Natural killer cell (primary cell): ENCODE measurements around the gene ICOSLG. TPM values are rescaled to one million over a fixed set of nuclear protein-coding genes. Genes with fewer than 3 reads are reported as not detected.

Experiments used
- ATAC-seq, 3 donors: fragments of 150-1000 bp in 2 of 3; fragments of 200-7000 bp in 1 of 3; cut with Tn5 transposase; 1 replicate in 1 of 3; 2 replicates in 2 of 3; pipeline ENCODE4 v1.10.0; 2021; ENCODE audit warnings: mild to moderate bottlenecking in 2 of 3, moderate library complexity in 2 of 3
- DNase-seq, 2 donors: peaks; one replicate each; pipeline versions ENCODE4 v3.0.0 to v3.0.0-alpha.2; 2013 to 2021; ENCODE audit warnings: mixed read lengths in 1 of 2
- H3K27ac ChIP-seq: one replicate; pipeline ENCODE4 v1.5.1; 2013; ENCODE audit warnings: mild to moderate bottlenecking, low read length
- H3K27me3 ChIP-seq: one replicate; pipeline ENCODE4 v1.6.1; 2013; ENCODE audit warnings: low read length; ENCODE audit not compliant: control insufficient read depth, insufficient read depth
- H3K36me3 ChIP-seq: one replicate; pipeline ENCODE4 v1.6.1; 2013; ENCODE audit warnings: low read length; ENCODE audit not compliant: control insufficient read depth, insufficient read depth
- H3K4me1 ChIP-seq: one replicate; pipeline ENCODE4 v1.6.1; 2013; ENCODE audit warnings: low read length; ENCODE audit not compliant: control insufficient read depth, insufficient read depth
- H3K4me3 ChIP-seq: one replicate; pipeline ENCODE4 v1.5.1; 2013; ENCODE audit warnings: low read length
- H3K9me3 ChIP-seq: one replicate; pipeline ENCODE4 v1.6.1; 2013; ENCODE audit warnings: low read length; ENCODE audit not compliant: control insufficient read depth, insufficient read depth
- H3K27ac Mint-ChIP-seq, 2 donors: one replicate each; pipeline ENCODE4 v1.8.0; 2022; ENCODE audit warnings: mild to moderate bottlenecking in 2 of 2, mixed read lengths in 2 of 2, moderate library complexity in 1 of 2
- H3K27me3 Mint-ChIP-seq, 2 donors: one replicate each; pipeline ENCODE4 v1.8.0; 2022; ENCODE audit warnings: low read depth in 2 of 2, mixed read lengths in 2 of 2
- H3K36me3 Mint-ChIP-seq: one replicate; pipeline ENCODE4 v1.8.0; 2022; ENCODE audit warnings: mixed read lengths
- H3K4me1 Mint-ChIP-seq, 2 donors: one replicate each; pipeline ENCODE4 v1.8.0; 2022; ENCODE audit warnings: mixed read lengths in 2 of 2
- H3K4me3 Mint-ChIP-seq: one replicate; pipeline ENCODE4 v1.8.0; 2022; ENCODE audit warnings: mild to moderate bottlenecking, moderate library complexity, mixed read lengths
- H3K9me3 Mint-ChIP-seq, 2 donors: one replicate each; pipeline ENCODE4 v1.8.0; 2022; ENCODE audit warnings: mixed read lengths in 2 of 2
- WGBS: methylation state at CpG from one replicate; pipeline ENCODE4 v1.1.7; 2013; ENCODE audit warnings: missing lambda C conversion rate; ENCODE audit not compliant: insufficient coverage; 5-methylcytosine and 5-hydroxymethylcytosine counted together
- intact Hi-C: fragments of 100-400 bp; cut with micrococcal nuclease; formaldehyde crosslinking; loops from one replicate; pipeline ENCODE4 v1.14.2; 2022
- total RNA-seq, 4 donors: library from RNA; stranded (reverse); fragments of 120-200 nt in 1 of 4; gene quantifications; one replicate each; pipeline versions ENCODE4 v1.2.3 to v1.2.4, GENCODE V29; 2013 to 2022
- TF ChIP-seq, protein P1 (sequence below): fragments of 200-600 bp; IDR thresholded peaks from one replicate; pipeline ENCODE4 v1.8.0; 2022; ENCODE audit warnings: antibody characterized with exemption

ICOSLG gene
- total RNA-seq, 3 donors from 2014 or later (not counting 1 experiment from before 2014, with no cell fraction given), result 1.7 to 4.5 (median 2.9) TPM

GRCh38 chr21:44260066-44260465 lies 19.3 kb upstream of the ICOSLG start:
- H3K27ac ChIP-seq, result no peak overlapping the region
- Mint-ChIP-seq H3K4me1 (no peaks in the 10 kb centered on the region), H3K27me3 (peaks cover 0 to 11% of the 10 kb centered on the region in 2 donors), H3K36me3 (no peaks in the 10 kb centered on the region), H3K9me3 (no peaks in the 10 kb centered on the region), H3K4me3 (no peak overlapping the region), H3K27ac (no peak overlapping the region)
- TF ChIP-seq, protein P1, sequence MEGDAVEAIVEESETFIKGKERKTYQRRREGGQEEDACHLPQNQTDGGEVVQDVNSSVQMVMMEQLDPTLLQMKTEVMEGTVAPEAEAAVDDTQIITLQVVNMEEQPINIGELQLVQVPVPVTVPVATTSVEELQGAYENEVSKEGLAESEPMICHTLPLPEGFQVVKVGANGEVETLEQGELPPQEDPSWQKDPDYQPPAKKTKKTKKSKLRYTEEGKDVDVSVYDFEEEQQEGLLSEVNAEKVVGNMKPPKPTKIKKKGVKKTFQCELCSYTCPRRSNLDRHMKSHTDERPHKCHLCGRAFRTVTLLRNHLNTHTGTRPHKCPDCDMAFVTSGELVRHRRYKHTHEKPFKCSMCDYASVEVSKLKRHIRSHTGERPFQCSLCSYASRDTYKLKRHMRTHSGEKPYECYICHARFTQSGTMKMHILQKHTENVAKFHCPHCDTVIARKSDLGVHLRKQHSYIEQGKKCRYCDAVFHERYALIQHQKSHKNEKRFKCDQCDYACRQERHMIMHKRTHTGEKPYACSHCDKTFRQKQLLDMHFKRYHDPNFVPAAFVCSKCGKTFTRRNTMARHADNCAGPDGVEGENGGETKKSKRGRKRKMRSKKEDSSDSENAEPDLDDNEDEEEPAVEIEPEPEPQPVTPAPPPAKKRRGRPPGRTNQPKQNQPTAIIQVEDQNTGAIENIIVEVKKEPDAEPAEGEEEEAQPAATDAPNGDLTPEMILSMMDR, result no peak
- no peaks in the 10 kb centered on the region for H3K27me3 ChIP-seq
- H3K4me1 ChIP-seq, result no peaks in the 10 kb centered on the region
- H3K36me3 ChIP-seq, result no peaks in the 10 kb centered on the region
- H3K4me3 ChIP-seq, result no peak overlapping the region
- ATAC-seq, result no peak
- 79% methylated on average over 4 of the region's 4 CpGs for WGBS
- no peak for DNase-seq
- no peaks in the 10 kb centered on the region for H3K9me3 ChIP-seq
- intact Hi-C loops, result no loop called here

DNA sequence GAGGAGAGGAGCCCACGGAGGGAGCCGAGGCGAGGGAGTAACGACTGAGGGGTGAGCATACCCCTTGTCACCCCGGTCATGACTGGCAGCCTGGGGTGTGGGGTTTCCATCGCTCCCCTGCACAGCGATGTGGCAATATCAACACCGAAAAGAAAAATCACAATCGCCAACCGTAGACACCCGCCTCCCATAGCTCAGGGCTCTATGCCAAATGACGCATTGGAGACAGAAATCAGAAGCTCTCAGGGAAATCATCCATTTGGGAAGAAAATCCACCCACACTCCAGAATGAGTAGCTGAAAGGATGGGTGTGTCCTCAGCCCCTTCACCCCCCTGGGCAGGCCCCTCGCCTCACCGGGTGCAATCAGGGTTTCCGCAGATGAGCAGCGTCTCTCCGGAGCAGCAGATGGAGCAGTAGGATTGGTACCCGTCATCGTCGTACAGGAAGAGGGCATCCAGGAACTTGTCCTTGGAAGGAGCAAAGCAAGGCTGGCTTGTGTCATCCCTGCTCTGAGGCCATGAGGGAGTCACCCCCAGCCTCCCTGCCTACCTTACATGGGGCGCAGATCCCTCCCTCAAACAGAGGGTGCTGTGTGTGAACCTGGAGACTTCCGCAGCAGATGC lies 18.5 kb upstream of the ICOSLG start:
- Histone ChIP-seq H3K9me3 (no peaks in the 10 kb centered on the region), H3K27ac (no peak overlapping the region), H3K27me3 (no peaks in the 10 kb centered on the region), H3K36me3 (no peaks in the 10 kb centered on the region), H3K4me3 (no peak overlapping the region), H3K4me1 (no peaks in the 10 kb centered on the region)
- H3K9me3 Mint-ChIP-seq, result no peaks in the 10 kb centered on the region
- H3K27ac Mint-ChIP-seq, result no peak overlapping the region
- DNase-seq, result no peak
- peaks cover 0 to 11% of the 10 kb centered on the region in 2 donors for H3K27me3 Mint-ChIP-seq
- intact Hi-C loops, result no loop called here
- WGBS, result 92% methylated on average over 22 of the region's 22 CpGs
- no peak for ATAC-seq
- no peaks in the 10 kb centered on the region for H3K36me3 Mint-ChIP-seq
- TF ChIP-seq, protein P1, result no peak
- H3K4me3 Mint-ChIP-seq, result no peak overlapping the region
- H3K4me1 Mint-ChIP-seq, result no peaks in the 10 kb centered on the region

DNA sequence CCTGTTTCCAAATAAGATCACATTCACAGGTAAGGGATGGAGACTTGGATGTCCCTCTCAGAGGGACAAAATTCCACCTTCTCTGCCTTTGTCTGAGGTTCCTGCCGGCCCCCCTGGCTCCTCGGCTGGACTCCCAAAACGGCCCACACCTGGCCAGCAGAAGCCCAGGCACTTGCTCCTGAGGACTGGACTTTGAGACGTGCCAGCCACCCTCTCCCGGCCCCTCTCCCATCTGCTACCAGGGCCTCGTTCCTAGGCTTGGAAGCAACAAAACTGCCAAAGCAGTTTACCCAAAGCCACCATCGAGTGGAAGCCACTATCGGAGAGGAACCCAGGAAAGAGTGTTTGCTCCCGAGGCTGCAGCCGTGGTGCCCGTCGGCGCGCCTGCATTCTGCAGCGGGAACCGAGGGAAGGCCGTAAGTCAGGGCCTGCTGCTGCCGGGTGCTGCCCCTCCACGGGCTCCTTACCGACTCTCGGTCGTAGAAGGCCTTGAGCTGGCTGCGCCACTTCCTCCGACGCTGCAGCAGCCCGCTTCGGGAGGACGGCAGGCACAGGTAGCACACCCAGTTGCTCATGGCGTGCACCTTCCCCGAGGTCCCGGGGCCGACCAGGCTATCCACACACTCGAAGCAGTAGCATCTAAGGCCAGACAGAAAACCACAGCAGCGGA lies 17.4 kb upstream of the ICOSLG start:
- no peak for ATAC-seq
- Histone ChIP-seq H3K4me3 (no peak overlapping the region), H3K27me3 (no peaks in the 10 kb centered on the region), H3K9me3 (no peaks in the 10 kb centered on the region), H3K36me3 (no peaks in the 10 kb centered on the region), H3K27ac (no peak overlapping the region), H3K4me1 (no peaks in the 10 kb centered on the region)
- Mint-ChIP-seq H3K27ac (no peak overlapping the region), H3K4me1 (no peaks in the 10 kb centered on the region), H3K27me3 (peaks cover 0 to 11% of the 10 kb centered on the region in 2 donors), H3K4me3 (no peak overlapping the region), H3K36me3 (no peaks in the 10 kb centered on the region), H3K9me3 (no peaks in the 10 kb centered on the region)
- intact Hi-C loops, result no loop called here
- DNase-seq, result no peak
- 91% methylated on average over 34 of the region's 34 CpGs for WGBS
- TF ChIP-seq, protein P1, result no peak
